Measurements from ENCODE around the gene ADARB1.

DNA sequence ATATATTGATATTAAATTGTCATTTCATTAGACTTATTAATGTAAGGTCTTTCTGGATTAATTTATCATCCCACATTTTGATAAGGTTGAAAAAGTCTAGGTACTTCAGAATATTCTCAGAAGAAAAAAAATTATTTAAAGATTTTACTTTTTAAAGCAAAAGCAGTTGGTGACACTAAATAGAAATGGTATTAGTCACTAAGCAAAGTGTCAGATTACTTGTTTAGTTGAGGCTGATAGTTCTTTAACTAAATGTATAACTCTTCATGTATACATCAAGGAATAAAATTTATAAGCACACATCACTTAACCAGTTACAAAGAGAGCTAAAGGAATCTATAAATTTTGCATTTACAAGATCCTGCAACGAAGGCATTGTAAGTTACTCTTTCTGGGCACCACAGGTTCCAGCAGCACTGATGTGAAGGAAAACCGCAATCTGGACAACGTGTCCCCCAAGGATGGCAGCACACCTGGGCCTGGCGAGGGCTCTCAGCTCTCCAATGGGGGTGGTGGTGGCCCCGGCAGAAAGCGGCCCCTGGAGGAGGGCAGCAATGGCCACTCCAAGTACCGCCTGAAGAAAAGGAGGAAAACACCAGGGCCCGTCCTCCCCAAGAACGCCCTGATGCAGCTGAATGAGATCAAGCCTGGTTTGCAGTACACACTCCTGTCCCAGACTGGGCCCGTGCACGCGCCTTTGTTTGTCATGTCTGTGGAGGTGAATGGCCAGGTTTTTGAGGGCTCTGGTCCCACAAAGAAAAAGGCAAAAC is 101.1 kb downstream of the ADARB1 start:
- TF ChIP-seq, protein P1, sequence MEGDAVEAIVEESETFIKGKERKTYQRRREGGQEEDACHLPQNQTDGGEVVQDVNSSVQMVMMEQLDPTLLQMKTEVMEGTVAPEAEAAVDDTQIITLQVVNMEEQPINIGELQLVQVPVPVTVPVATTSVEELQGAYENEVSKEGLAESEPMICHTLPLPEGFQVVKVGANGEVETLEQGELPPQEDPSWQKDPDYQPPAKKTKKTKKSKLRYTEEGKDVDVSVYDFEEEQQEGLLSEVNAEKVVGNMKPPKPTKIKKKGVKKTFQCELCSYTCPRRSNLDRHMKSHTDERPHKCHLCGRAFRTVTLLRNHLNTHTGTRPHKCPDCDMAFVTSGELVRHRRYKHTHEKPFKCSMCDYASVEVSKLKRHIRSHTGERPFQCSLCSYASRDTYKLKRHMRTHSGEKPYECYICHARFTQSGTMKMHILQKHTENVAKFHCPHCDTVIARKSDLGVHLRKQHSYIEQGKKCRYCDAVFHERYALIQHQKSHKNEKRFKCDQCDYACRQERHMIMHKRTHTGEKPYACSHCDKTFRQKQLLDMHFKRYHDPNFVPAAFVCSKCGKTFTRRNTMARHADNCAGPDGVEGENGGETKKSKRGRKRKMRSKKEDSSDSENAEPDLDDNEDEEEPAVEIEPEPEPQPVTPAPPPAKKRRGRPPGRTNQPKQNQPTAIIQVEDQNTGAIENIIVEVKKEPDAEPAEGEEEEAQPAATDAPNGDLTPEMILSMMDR (IDR thresholded peaks at IDR 0.05; ENCODE audit: low read length): no peak
- TF ChIP-seq EZH2 (IDR thresholded peaks at IDR 0.05; ENCODE audit: borderline replicate concordance, low read length): no peak

Measured in OCI-LY1 (cell line).